SIG-M5 treated with dmso at 0.1 percent for 504 hours (cell line): ENCODE results near the gene DEPDC5.

Source experiments
- DNase-seq: peaks from one replicate; lab custom pipeline; 2025; ENCODE audit not compliant: unreplicated experiment; lab: John Stamatoyannopoulos, UW

The DEPDC5 gene

GRCh38 chr22:31921106-31921505 is 167.3 kb downstream of the DEPDC5 start:
- no peak for DNase-seq

- DNase-seq = no peak
Measured at GRCh38 chr22:31922534-31922933, 168.7 kb downstream of the DEPDC5 start.

- DNase-seq = peak; percentile 56
Measured at GRCh38 chr22:31923136-31923535, 169.3 kb downstream of the DEPDC5 start.

DNA sequence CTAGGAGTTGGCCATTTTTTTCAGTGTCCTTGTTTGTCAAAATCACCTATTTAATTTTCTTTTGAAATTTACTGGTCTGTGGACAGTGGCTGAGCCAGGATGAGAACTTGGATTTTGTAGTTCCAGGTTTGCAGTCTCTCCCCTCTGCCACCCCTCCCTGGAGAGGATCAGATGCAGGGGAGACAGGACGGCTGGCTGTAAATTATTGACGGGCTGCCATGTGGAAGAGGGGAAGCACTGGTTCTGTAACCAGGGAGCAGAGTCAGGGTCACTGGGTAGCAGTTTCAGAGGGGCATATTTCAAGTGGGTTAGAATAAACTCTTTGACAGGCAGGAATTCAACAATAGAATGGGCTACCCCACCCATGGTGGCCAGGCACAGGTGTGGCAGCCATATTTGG is 169.9 kb downstream of the DEPDC5 start:
- DNase-seq = no peak

- no peak for DNase-seq
Measured at GRCh38 chr22:31925056-31925455, 171.2 kb downstream of the DEPDC5 start.

DNA sequence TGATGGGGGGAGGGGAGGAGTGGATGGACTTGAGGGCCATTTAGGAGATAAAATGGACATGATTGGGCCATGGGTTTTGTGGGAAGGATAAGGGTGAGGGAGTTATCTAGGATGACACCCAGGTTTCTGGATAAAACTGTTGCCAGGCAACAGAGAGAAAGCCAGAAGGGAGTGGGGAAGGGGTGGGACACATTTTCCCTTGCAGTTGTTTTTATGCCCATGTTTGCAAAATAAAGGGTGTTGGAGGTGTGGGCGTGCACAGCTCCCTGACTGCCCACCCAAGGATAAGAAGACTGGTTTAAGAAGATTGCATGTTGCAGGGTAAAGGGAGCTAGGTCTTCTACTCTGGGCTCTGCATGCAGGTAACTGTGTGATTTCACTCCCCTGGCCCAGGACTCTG is 172.2 kb downstream of the DEPDC5 start:
- no peak for DNase-seq

DNA sequence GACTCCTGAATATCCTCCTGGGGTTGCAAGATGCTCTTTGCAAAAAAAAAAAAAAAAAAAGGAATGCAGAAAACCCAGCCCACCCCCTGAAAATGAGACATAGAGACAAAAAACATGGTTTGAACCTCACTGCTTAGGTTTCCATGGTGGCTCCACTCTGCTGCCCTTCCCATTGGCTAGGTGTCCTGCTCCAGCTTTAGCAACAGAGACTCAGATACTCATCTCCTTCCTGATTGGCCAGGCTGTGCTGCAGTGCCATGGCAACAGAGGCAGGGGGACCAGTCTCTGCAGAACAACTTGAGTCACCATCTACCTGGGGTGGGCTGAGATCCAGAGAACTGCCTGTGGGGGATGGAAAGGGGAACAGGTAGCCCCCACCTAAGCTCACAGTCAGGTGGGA is 173.2 kb downstream of the DEPDC5 start:
- no peak for DNase-seq

DNA sequence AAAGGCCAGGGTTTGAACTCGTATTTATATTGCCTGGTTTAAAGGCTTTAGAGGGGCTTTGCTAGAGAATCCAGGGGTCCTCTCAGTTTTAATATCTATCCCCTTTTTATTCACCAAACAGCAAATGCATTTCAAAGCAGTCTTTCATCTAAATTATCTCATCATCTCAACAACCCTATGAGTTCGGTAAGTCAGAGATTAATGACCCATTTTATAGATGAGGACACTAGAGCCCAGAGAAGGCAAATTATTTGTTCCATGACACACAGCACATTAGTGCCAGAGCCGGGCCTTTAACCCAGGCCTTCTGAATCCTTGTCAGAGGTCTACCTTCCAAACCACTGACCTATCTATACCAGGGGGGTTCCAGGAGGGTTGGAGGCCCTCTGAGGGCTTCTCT is 173.7 kb downstream of the DEPDC5 start:
- DNase-seq = no peak

GRCh38 chr22:31929167-31929930 is 175.5 kb downstream of the DEPDC5 start:
- DNase-seq = no peak

GRCh38 chr22:31932863-31933262 is 179.0 kb downstream of the DEPDC5 start:
- no peak for DNase-seq

GRCh38 chr22:31933406-31933805 is 179.6 kb downstream of the DEPDC5 start:
- no peak for DNase-seq

GRCh38 chr22:31933816-31934482 is 180.1 kb downstream of the DEPDC5 start:
- DNase-seq = no peak

DNA sequence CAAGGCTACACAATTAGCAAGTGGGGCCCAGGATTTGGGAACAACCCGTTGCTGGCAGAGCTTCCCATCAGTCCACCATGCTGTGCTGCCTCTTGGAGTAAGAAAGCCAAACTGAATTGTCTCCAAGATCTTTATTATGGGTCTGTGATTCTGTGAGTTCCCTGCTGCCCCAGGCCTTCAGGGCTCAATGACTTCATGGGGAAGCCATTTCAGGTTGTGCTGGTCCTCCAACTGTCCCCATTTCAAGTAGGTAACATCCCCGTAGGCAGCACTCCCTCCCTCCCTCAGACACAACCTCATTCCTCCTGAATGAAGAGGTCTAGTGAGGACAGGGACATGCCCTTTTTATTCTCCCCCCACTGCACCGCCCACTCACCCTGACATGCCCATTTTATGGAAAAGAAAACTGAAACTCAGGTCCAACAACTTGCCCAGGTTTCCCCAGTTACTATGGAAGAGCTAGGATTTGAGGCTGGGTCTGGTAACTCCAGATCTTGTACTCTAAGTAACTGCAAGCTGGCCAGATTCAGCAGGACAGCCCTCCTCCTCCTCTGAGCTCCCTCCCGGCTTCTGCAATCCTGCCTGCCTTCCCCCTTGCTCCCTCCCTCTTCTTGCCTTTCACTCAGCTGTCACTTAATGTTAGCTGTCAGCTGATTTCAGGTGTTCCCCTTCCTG is 182.3 kb downstream of the DEPDC5 start:
- no peak for DNase-seq

DNA sequence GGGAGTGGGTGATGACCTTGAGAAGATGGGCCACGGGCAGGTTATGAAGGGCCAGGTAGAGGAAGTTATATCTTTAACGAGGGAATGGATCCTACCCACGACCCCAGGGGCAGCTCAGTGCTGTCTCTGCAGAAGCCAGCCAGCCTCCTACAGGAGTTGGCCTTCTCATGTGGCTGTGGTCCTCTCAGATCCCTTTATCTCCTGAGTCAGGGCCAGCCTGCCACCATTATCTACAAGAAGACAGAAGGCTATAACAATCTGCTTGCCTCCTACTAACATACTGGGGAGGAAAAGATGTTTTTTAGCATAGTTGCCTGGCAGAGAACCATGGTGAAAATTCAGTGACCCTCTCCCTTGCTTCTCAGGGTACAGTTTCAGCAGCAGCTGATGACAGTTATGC is 183.5 kb downstream of the DEPDC5 start:
- no peak for DNase-seq

DNA sequence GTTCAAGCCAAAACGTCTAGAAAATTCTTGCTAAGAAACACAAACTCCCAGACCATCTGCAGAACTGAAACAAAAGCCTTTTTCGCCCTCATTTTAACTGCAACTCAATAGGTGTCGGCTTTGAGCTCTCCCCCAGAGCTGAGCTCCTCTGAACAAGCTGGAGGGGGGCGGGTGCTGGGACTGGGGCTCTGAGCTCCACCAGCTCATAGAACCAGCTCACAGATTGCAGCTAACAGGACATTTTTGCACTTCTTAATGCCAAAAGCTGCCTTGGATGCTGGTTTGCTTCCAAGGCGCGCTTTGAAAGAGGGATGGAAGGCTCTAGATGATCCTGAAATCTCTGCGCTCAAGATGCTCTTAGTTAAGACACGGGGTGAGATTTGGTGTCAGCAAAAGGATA is 184.5 kb downstream of the DEPDC5 start:
- DNase-seq = no peak

DNA sequence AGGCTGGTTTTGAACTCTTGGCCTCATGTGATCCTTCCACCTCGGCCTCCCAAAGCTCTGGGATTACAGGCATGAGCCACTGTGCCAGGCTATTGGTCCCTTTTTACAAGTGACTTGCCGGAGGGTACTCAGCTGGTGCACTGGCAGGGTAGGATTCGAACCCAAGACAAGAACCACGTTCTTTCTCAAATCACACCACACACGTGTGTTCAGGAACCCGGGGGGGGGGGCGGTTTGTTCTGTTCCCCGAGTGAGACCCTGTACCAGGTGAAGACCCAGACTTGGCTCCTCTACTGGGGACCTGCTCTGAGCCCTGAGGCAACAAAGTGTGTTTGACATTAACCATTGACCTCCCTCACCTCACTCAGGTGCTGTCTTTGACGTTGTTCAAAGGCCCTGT is 186.7 kb downstream of the DEPDC5 start:
- no peak for DNase-seq

DNA sequence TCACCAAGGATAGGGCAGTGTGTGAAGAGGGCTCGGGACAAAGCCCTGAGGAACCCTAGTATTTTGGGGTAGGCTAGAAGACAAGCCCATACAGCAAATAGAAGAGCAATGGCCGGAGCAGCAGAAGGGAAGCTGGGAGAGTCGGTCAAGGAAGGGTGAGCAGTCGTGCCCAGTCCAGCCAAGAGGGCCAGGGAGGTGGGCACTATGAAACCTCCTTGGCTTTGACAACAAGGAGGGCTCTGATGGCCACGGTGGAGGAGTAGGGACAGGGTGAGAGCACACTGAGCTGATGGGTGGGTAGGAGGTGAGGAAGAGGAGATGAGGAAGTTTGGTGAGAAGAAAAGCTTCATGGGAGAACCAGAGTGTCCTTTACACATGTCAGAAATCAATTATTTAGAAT is 188.3 kb downstream of the DEPDC5 start:
- no peak for DNase-seq

DNA sequence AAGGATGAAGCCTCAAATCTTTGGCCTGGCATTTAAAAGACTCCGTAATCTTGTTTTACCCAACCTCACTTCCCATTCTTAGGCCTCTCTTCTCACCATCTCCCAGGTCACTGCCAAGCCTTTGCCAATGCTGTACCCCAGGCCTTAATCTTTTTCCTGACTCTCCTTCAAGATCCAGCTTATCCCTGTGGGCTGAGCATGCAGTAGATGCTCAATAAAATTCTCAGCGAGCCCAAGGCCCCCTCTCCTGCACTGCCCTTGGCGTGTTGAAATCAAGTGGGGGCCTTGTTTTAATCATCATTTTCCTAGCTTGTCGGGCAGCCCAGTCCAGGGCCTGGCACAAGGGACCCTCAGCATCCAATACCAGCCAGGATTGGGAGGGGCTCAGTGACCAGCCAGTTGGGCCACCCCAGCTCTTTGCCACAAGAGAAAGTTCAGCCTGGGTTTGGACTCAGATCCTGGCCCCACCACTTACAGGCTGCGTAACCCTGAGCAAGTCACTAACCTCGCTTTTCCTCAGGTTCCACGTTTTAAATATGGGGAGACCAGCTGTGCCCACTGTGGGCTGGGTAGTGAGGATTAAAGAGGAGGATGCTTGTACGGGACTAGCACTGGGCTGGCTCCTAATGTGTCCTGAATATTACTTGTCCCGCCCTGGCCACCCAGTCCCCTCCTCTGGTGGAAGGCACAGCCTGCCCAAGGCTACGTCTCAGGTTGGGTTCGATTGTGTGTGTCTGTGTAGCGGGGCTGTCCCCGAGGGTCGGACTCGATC is 189.6 kb downstream of the DEPDC5 start:
- no peak for DNase-seq

DNA sequence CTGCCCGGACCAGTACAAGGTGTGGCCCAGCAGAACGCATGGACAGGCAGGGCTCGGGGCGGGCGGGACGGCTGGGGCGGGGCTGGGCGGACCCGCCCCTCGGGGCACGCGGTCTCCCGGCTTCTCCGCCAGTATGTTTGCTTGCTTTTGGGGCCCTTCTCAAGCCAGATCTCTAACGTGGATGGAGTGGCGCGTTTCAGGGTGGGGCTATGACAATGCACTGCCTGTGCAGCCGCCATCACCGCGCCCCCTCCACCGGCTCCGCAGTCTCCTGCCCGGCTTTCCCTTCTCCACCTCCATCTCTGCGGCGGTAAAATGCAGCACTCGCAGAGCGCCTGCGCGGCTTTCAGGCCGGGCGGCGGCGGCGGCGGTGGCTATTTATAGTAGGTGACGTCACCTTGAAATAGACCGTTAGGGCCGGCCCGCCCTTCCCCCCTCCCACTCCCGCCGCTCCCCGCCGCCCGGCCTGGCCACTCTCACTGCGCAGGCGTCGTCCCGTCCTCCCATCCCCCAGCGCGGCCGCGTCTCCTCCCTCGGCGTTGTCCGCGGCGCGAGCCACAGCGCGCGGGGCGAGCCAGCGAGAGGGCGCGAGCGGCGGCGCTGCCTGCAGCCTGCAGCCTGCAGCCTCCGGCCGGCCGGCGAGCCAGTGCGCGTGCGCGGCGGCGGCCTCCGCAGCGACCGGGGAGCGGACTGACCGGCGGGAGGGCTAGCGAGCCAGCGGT is 190.3 kb downstream of the DEPDC5 start, which contains the start of gene YWHAH:
TSS of gene YWHAH (plus strand) at position 558 of the 722 bp plus-strand sequence. CDS start 199 bp downstream, outside the sequence.
- peak; percentile 83 for DNase-seq

GRCh38 chr22:31944700-31945442 is 191.1 kb downstream of the DEPDC5 start:
- DNase-seq = no peak
